ENCODE results near the gene MYRIP.

DNA sequence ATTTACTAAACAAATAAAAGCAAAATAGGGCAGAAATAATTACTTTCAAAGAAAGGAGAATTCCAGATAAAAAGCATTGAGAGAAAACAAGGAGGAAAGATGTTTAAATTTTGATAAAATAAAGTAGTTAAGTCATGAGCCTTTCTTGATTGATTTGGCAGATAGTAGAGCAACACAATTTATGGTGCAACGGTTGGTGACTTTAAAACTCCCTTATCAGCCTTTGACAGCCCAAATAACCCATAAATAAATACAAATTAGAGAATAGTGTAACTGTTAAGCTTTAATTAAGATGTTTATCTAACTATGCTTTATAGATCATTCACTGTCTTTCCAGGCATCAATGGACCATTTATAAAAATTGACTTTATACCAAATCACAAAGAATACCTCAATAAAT lies 446.1 kb downstream of the MYRIP start:
- TF ChIP-seq POLR2AphosphoS5 (IDR thresholded peaks at IDR 0.05; ENCODE audit: low read depth, low read length): no peak
- TF ChIP-seq POLR2A (IDR thresholded peaks at IDR 0.05; ENCODE audit: low read depth, low read length): no peak
- no peak for TF ChIP-seq TAF1 (IDR thresholded peaks at IDR 0.05; ENCODE audit: borderline replicate concordance, low read depth, low read length)

Data from GM12892 (cell line).